Measurements from ENCODE around the gene FBXO21.
"Not testable (repeated sequence)": the region's sequence is repeated elsewhere in the genome, so short reads cannot be mapped to it uniquely, and the experiment has no call there.

Gene FBXO21

GRCh38 chr12:117130801-117131200 is 59.5 kb downstream of the FBXO21 start:
- DNase-seq = no peak

DNA sequence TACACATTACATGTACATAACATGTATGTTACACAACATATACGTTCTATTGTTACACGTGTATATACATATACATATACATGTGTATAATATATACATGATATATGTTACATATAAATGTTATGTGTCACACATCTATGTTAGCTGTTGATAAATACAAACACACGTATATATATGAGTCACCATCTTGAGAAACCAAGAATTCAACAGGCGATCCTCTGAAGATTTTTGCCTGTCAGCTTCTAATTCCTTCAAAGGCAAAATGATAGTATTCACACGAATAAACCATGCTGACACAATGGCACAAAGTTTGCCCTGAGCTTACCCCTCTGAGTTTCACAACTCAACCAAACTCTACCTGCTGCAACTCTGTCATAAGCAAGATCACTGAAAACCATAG is 60.9 kb downstream of the FBXO21 start:
- no peak for DNase-seq

- no peak for DNase-seq
These were observed 62.1 kb downstream of the FBXO21 start for GRCh38 chr12:117127933-117128823.

DNA sequence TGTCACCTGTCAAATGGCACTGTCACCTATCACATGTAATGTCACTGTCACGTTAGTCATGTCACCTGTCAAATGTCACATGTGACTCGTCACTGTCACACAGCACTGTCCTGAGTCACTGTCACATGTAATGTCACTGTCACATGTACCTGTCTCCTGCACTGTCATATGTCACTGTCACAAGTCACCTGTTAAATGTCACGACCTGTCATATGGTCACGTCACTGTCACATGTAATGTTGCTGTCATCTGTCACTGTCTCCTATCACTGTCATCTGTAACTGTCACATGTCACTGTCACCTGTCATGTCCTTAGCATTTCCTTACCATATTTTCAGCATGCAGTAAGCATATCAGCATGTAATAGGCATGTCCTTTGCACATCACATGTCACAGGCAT is 63.9 kb downstream of the FBXO21 start:
- no peak for DNase-seq

- no peak for DNase-seq
These were observed 64.5 kb downstream of the FBXO21 start for GRCh38 chr12:117125767-117126166.

DNA sequence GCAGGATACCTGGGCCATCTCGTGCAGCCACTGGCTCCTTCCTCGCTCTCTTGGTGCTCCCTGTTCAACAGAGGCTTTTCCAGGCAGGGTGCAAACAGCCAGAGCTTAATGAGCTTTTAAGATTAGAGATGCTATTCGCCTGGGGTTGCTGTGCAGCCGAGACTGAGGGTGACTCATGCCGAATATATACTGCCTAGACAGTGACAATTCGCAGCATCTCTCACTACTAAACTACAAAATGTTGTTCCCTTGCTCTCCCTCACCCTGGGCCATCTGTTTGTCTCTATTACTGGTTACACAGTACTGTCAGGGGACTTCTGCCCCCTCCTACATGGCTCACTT is 65.0 kb downstream of the FBXO21 start:
- DNase-seq = no peak

DNA sequence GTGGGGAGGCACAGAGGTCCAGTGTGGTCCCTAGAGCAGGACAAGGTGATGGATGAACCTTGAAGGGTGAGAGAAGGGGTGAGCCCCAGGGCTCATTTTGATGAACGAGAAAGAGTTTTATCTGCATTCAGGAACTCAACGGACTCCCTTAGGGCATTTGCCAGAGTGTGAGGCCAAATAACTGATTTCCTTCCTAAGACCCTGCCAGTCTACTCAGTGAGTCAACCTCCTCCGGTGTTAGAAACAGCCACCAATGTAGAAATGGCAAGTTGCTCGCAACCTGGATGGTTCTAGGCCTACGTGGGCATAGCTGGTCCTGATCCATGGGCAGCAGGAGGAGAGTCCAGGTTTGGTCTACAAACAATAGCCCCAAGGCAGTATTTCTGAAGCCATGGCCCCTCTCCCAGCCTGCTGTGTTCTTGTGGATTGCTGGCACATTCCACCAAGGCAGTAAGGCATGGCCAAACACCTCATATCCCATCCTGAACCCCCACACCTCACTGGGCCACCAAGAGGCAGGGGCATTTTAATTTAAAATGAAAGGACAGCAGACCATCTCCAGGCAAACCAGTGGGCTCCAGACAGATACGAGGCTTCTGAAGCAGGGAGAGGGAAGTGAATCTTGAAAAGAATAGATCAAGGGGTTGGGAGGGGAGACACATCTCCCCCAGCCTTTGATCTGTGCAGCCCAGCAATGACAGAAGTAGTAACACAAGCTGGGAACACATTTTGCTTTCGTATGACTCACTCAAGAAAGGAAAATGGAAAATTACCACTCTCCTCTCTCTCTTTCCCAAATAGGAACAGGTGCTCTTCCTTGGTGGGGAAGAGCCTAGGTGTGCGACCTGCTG is 65.6 kb downstream of the FBXO21 start:
- no peak for DNase-seq

DNA sequence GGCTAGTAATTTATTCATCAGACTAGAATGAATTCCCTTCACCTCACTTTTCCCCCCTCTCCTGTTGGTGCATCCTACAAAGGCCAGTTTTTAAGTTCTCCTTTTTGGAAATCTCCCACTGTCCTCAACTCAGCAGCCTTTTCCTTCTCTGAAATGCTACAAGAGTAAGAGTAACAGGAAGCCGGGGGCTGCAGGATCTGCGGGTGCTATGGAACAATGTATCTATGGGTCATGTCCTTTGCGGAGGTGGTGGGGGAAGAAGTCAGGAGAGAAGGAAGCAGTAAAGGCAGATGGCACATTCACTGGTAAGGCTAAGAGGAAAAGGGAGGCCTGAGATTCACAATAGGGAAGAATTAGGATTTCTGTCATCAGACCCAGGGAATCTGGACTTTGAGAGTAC is 68.8 kb downstream of the FBXO21 start:
- no peak for DNase-seq

DNA sequence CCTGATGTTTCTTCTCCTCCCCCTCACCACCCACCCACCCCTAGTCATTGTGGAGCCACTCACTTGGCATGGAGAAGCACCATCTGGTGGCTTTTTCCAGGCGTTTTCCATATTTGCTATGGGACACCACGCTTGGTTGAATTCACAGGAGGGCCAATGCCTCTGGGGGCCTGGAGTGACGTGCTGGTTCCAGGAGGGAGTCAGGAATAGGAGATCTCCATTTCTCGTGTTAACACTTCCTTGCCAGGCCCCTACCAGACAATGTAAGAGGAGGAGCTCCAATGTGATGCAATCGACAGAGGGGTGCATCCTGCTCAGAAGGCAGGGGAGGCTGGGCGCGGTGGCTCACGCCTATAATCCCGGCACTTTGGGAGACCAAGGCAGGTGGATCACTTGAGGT is 69.5 kb downstream of the FBXO21 start:
- DNase-seq = no peak

DNA sequence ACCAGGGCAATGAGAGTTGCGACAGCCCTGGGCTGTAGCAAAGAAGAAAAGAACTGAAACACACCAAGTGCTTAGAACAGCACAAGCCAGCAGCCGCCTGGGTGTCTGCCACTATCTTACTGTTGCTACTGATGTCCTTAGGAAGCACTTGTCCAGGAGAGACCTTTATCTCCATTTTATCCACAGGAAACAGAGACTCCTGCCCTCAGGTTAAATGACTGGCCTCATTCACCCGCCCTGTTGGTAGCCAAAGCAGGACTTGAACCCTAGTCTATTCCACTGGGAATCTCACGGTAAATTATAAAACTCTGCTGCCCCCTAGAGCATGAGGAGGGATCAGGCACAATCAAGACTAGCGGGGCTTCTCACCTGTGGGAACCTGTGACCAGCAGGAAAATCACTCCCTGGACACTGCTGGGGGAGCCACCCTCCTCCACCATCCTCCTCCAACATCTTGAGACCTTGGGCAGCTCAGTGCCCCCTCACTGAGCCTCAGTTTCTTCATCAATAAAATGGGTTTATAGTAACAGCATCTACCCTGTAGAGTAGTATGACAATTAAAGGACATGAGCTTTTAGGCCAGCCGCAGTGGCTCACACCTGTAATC is 70.6 kb downstream of the FBXO21 start:
- DNase-seq = no peak

- DNase-seq = no peak
These were observed 71.3 kb downstream of the FBXO21 start for GRCh38 chr12:117118838-117119591.

GRCh38 chr12:117114784-117115183 is 75.5 kb downstream of the FBXO21 start:
- no peak for DNase-seq

- DNase-seq = no peak
These were observed 77.0 kb downstream of the FBXO21 start for GRCh38 chr12:117113231-117113630.

- DNase-seq = no peak
These were observed 78.3 kb downstream of the FBXO21 start for GRCh38 chr12:117111821-117112595.

- no peak for DNase-seq
These were observed 78.9 kb downstream of the FBXO21 start for GRCh38 chr12:117111386-117111785.

DNA sequence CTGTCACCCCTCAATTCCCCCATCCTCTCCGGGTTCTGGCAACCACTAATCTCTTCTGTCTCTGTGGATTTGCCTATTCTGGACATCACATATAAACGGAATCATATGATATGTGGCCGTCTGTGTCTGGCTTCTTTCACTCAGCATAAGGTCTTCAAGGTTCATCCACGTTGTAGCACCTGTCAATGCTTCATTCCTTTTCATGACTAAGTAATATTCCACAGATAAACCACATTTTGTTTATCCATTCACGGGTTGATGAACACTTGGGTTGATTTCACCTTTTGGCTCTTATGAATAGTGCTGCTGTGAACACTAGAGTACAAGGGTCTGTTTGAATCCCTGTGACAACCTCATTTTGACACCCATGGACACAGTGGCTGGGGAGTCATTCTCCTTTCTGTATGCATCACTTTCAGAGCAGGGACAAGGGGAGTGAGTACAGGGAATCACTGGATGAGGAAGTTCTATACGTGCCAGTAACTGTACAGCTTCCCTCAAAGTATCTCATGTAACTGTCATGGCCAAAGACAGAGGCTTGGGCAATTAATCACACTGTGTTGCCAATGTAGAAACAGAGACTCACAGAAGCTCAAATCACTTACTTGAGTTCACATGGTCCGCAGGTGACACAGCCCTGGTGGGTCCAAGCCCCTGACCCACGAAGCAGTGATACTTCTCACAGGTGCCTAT is 80.2 kb downstream of the FBXO21 start:
- DNase-seq = no peak

- DNase-seq = no peak
These were observed 84.4 kb downstream of the FBXO21 start for GRCh38 chr12:117105902-117106301.

DNA sequence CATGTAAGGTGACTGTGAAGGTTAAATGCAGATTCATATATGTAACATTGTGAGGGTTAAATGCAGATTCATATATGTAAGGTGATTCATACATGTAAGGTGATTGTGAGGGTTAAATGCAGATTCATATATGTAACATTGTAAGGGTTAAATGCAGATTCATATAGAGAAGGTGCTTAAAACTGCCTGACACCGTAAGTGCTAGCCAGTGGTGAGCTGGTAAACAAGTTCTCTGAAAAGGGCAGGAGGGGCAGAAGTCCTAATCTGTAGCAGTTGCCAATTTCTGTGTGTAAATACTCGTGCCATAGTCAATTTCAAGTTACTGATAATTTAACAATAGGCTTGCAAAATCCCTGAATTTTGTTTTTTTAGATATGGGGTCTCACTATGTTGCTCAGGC is 86.3 kb downstream of the FBXO21 start:
- DNase-seq = not testable (repeated sequence)

- no peak for DNase-seq
These were observed 87.5 kb downstream of the FBXO21 start for GRCh38 chr12:117102800-117103181.

DNA sequence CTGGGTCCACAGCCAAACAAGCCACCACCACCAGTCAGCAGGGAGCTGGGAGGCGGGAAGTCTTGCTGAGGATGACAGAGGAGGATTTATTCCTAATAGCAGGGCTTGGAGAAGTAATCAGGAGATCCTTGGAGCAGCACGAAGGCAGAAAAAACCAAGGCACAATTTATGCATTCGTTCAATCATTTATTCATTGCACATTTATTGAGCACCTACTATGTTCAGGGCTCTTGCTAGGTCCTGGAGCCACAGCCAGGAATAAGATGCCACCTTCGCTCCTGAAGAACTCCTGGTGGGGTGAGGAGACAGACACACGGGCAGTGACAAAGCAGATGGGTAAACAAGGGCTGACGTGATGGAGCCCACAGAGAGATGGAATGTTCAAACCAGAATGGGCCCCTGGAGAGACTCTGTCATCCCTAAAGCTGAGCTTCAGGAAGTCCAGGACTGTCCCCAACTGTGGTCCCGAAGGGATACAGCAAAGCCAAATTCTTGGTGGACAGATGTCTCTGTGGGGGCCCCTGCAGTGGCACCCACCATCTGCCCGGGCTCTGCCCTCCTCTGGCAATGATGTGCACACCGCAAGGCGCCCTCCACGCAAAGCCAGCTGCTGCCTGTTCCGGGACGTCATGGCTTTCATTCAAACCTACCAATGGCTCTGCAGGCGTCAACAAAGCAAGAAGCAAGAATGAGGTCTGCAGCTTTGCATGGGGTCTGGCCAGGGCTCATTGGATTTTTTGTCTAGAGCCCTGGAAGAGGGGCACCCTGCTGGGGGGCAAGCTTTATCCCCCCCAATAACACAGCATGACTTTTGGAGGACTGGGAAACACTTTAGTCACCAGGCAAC is 88.1 kb downstream of the FBXO21 start:
- no peak for DNase-seq

Data from right hindlimb (tissue), 1 donor.